ENCODE measurements around the gene CCDC148.
A peak's percentile ranks its signal among the peaks of the same experiment; 100 is the strongest.
"Not testable (repeated sequence)": the region's sequence is repeated elsewhere in the genome, so short reads cannot be mapped to it uniquely, and the experiment has no call there.

The CCDC148 gene

GRCh38 chr2:158457092-158457825 lies 706 bp upstream of the CCDC148 start:
- intact Hi-C loops (cut with DNase I): loop anchor here (2.0 to 10.0 kb wide), 3 partner anchors 275 to 582 kb away; partner anchors contain the start of gene ACVR1
- DNase-seq: peak in 9 of 10 donors; percentile 34 to 92 (median 55)

- intact Hi-C loops (cut with DNase I): no loop called here
- no peak for DNase-seq
Measured at GRCh38 chr2:158443606-158444005, 12.9 kb downstream of the CCDC148 start.

- DNase-seq; intact Hi-C loops (cut with DNase I): not testable (repeated sequence)
Measured at GRCh38 chr2:158439062-158439461, 17.5 kb downstream of the CCDC148 start.

- DNase-seq; intact Hi-C loops (cut with DNase I): not testable (repeated sequence)
Measured at GRCh38 chr2:158433716-158434115, 22.8 kb downstream of the CCDC148 start.

- intact Hi-C loops (cut with DNase I): no loop called here
- no peak for DNase-seq
Measured at GRCh38 chr2:158432117-158432516, 24.4 kb downstream of the CCDC148 start.

GRCh38 chr2:158414538-158414937 lies 42.0 kb downstream of the CCDC148 start:
- intact Hi-C loops (cut with DNase I): no loop called here
- no peak for DNase-seq

- DNase-seq: no peak
- intact Hi-C loops (cut with DNase I): no loop called here
Measured at GRCh38 chr2:158413581-158413980, 43.0 kb downstream of the CCDC148 start.

GRCh38 chr2:158412206-158412605 lies 44.3 kb downstream of the CCDC148 start:
- no peak for DNase-seq
- intact Hi-C loops (cut with DNase I): no loop called here

- peak in 1 of 10 donors; percentile 55 for DNase-seq
- intact Hi-C loops (cut with DNase I): no loop called here
Measured at GRCh38 chr2:158411748-158412147, 44.8 kb downstream of the CCDC148 start.

GRCh38 chr2:158410132-158410531 lies 46.4 kb downstream of the CCDC148 start:
- DNase-seq: no peak
- intact Hi-C loops (cut with DNase I): no loop called here

GRCh38 chr2:158407031-158407430 lies 49.5 kb downstream of the CCDC148 start:
- intact Hi-C loops (cut with DNase I): no loop called here

GRCh38 chr2:158405341-158405740 lies 51.2 kb downstream of the CCDC148 start:
- DNase-seq: no peak
- intact Hi-C loops (cut with DNase I): no loop called here

More at GRCh38 chr2:158407031-158407430, 49.5 kb downstream of the CCDC148 start:
- no peak for DNase-seq

GRCh38 chr2:158403237-158403636 lies 53.3 kb downstream of the CCDC148 start:
- intact Hi-C loops (cut with DNase I): no loop called here

GRCh38 chr2:158402665-158403064 lies 53.9 kb downstream of the CCDC148 start:
- intact Hi-C loops (cut with DNase I): no loop called here
- no peak for DNase-seq

More at GRCh38 chr2:158403237-158403636, 53.3 kb downstream of the CCDC148 start:
- DNase-seq: no peak

- DNase-seq: no peak
- intact Hi-C loops (cut with DNase I): no loop called here
Measured at GRCh38 chr2:158395166-158395565, 61.4 kb downstream of the CCDC148 start.

GRCh38 chr2:158394453-158394852 lies 62.1 kb downstream of the CCDC148 start:
- no peak for DNase-seq
- intact Hi-C loops (cut with DNase I): no loop called here

GRCh38 chr2:158393886-158394285 lies 62.7 kb downstream of the CCDC148 start:
- no peak for DNase-seq

GRCh38 chr2:158392687-158393086 lies 63.9 kb downstream of the CCDC148 start:
- intact Hi-C loops (cut with DNase I): no loop called here
- no peak for DNase-seq

More at GRCh38 chr2:158393886-158394285, 62.7 kb downstream of the CCDC148 start:
- intact Hi-C loops (cut with DNase I): no loop called here

GRCh38 chr2:158391876-158392275 lies 64.7 kb downstream of the CCDC148 start:
- intact Hi-C loops (cut with DNase I): no loop called here
- DNase-seq: no peak

- intact Hi-C loops (cut with DNase I): no loop called here
- no peak for DNase-seq
Measured at GRCh38 chr2:158391361-158391760, 65.2 kb downstream of the CCDC148 start.

GRCh38 chr2:158388159-158388558 lies 68.4 kb downstream of the CCDC148 start:
- intact Hi-C loops (cut with DNase I): no loop called here

GRCh38 chr2:158385646-158386045 lies 70.9 kb downstream of the CCDC148 start:
- intact Hi-C loops (cut with DNase I): no loop called here

More at GRCh38 chr2:158388159-158388558, 68.4 kb downstream of the CCDC148 start:
- DNase-seq: no peak

More at GRCh38 chr2:158385646-158386045, 70.9 kb downstream of the CCDC148 start:
- DNase-seq: no peak

All from posterior cingulate gyrus (tissue), 11 donors.